Upper lobe of left lung (tissue), 6 donors: ENCODE data around the gene JAM3. TPM values are rescaled to one million over a fixed set of nuclear protein-coding genes. Genes with fewer than 3 reads are reported as not detected.

Experiments
- ATAC-seq, 2 donors: fragments of 200-7000 bp; cut with Tn5 transposase; one replicate each; pipeline ENCODE4 v1.9.1; 2022; ENCODE audit warnings: mild to moderate bottlenecking in 2 of 2, moderate library complexity in 2 of 2; ENCODE audit not compliant: low FRiP score in 2 of 2
- DNase-seq, 2 donors: peaks; one replicate each; pipeline ENCODE4 v3.0.0-alpha.2; 2019 to 2020
- H3K27ac ChIP-seq, 4 donors: fragments of 200-600 bp; sonication (generic); one replicate each; pipeline ENCODE4 v1.5.1; 2016 to 2019
- H3K27me3 ChIP-seq, 4 donors: fragments of 200-600 bp; sonication (generic); one replicate each; pipeline ENCODE4 v1.5.1; 2017 to 2019
- H3K36me3 ChIP-seq, 4 donors: fragments of 200-600 bp; sonication (generic); one replicate each; pipeline ENCODE4 v1.5.1; 2016 to 2019
- H3K4me1 ChIP-seq, 4 donors: fragments of 200-600 bp; sonication (generic); one replicate each; pipeline ENCODE4 v1.5.1; 2018 to 2019
- H3K4me3 ChIP-seq, 4 donors: fragments of 200-600 bp; sonication (generic); one replicate each; pipeline ENCODE4 v1.5.1; 2017 to 2019; ENCODE audit warnings: mild to moderate bottlenecking in 2 of 4, moderate library complexity in 1 of 4
- H3K9me3 ChIP-seq, 4 donors: fragments of 200-600 bp; sonication (generic); one replicate each; pipeline ENCODE4 v1.5.1; 2018 to 2019
- EP300 ChIP-seq, 4 donors: sonication (generic); formaldehyde crosslinking; IDR thresholded peaks; one replicate each; pipeline ENCODE4 v1.5.1; 2017; ENCODE audit warnings: antibody characterized with exemption in 4 of 4, control low read depth in 2 of 4
- POLR2A ChIP-seq, 4 donors: fragments of 450-650 bp; IDR thresholded peaks; one replicate each; pipeline ENCODE4 v1.5.1; 2016 to 2017; ENCODE audit warnings: antibody characterized with exemption in 4 of 4, mild to moderate bottlenecking in 2 of 4
- POLR2AphosphoS5 ChIP-seq, 2 donors: sonication (generic); formaldehyde crosslinking; IDR thresholded peaks; one replicate each; pipeline ENCODE4 v1.5.1; 2017; ENCODE audit warnings: antibody characterized with exemption in 2 of 2
- WGBS, 2 donors: methylation state at CpG; one replicate each; pipeline ENCODE4 v1.1.5; 2017 to 2018; 5-methylcytosine and 5-hydroxymethylcytosine counted together
- total RNA-seq, 6 donors: library from RNA; depleted of rRNA in 4 of 6; stranded (reverse); fragments of >200 nt in 4 of 6; gene quantifications; one replicate each; pipeline versions ENCODE4 v1.1.0 to v1.2.1, GENCODE V29; 2016 to 2021
- TF ChIP-seq, protein P1 (sequence below), 6 experiments: fragments of 450-650 bp in 4 of 6; fragments of 200-600 bp in 2 of 6; sonication (generic) in 2 of 6; IDR thresholded peaks; one replicate each; pipeline ENCODE4 v1.5.1; 2016 to 2019; ENCODE audit warnings: antibody characterized with exemption in 6 of 6
- donor health status: DM: no; HTN: no; CAD: no; lungs with moderate emphysema.
- donor health status: DM: no; HTN: yes; CAD: no; lungs with severe emphysema.

JAM3 gene
- total RNA-seq, 6 donors from 2014 or later, result 8.4 to 36.6 (median 18.6) TPM

DNA sequence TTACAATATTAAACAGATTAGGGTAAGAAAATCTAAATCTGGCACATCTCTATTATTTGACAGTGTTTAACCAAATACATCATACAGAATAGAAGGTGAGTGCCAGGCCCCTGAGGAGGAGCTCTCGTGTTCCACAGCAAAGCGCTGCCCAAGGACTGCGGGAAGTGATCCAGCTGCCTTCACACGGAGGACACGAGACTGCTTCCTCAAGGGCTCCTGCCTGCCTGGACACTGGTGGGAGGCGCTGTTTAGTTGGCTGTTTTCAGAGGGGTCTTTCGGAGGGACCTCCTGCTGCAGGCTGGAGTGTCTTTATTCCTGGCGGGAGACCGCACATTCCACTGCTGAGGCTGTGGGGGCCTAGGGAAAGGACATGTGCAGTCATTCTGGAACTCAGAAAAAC is 83.8 kb downstream of the JAM3 start:
- no peaks in the 10 kb centered on the region for H3K4me1 ChIP-seq
- no peaks in the 10 kb centered on the region for H3K27me3 ChIP-seq
- DNase-seq (no peak), ATAC-seq (no peak)
- WGBS, 2 donors, result 89 to 93% methylated on average over 3 to 9 of the region's 9 CpGs
- no peak overlapping the region for H3K4me3 ChIP-seq
- no peaks in the 10 kb centered on the region for H3K9me3 ChIP-seq
- peaks cover 5 to 79% (median 42%) of the 10 kb centered on the region in 4 donors for H3K36me3 ChIP-seq
- H3K27ac ChIP-seq, result no peak overlapping the region
- TF ChIP-seq, protein P1, sequence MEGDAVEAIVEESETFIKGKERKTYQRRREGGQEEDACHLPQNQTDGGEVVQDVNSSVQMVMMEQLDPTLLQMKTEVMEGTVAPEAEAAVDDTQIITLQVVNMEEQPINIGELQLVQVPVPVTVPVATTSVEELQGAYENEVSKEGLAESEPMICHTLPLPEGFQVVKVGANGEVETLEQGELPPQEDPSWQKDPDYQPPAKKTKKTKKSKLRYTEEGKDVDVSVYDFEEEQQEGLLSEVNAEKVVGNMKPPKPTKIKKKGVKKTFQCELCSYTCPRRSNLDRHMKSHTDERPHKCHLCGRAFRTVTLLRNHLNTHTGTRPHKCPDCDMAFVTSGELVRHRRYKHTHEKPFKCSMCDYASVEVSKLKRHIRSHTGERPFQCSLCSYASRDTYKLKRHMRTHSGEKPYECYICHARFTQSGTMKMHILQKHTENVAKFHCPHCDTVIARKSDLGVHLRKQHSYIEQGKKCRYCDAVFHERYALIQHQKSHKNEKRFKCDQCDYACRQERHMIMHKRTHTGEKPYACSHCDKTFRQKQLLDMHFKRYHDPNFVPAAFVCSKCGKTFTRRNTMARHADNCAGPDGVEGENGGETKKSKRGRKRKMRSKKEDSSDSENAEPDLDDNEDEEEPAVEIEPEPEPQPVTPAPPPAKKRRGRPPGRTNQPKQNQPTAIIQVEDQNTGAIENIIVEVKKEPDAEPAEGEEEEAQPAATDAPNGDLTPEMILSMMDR (IDR thresholded peaks at IDR 0.05), result no peak

DNA sequence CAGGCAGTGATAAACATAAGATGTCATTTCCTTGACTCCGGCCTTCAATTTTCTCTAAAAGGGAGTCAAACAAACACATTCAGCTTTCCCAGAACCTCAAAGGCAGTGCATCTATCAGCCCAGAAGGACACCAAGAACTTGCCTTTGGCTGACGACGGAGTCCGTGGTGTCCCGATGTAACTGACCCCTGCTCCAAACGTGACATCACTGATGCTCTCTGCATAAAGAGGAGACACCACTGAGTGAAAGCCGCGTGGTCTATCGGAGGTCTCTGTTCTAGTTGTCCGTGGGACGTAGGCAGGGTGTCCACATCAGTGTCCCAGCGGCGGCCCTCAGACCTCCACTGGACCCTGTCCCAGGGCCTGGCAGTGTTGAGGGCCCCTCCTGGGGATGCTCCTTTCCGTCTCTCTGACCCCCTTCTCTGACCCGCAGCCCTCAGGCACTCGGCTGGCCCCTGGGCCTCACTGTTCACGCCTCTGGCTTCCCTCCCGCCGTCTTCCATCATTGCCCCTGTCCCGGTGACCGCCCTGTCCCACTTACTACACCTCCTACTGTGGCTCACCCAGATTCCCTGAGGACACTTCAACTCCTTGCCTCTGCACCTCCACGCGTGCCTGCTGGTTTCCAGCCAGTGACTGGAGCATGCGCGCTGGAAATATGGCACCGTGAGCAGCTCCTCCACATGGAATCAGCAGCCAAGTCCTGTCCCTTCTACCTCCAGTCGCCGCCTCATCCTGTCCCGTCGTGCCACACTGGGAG is 84.5 kb downstream of the JAM3 start:
- peaks cover 5 to 85% (median 45%) of the 10 kb centered on the region in 4 donors for H3K36me3 ChIP-seq
- 94 to 96% methylated on average over 18 to 30 of the region's 30 CpGs for WGBS, 2 donors

DNA sequence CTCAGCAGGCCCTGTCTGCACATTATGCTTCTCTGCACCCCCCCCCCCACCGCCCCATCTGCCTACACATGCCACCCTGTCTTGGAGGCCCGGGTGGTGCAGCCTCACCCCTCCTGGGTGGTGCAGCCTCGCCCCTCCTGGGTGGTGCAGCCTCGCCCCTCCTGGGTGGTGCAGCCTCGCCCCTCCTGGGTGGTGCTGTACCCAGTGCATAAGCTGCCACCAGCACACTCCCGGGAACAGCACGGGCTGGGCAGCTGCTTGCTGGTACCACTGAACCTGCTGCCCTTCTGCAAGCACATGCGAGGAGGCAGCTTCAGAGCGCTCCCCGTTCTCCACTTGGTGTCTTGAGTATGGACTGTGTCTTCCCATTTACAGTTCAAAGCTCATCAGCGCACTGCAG is 85.6 kb downstream of the JAM3 start:
- Histone ChIP-seq H3K4me1 (no peaks in the 10 kb centered on the region), H3K27me3 (no peaks in the 10 kb centered on the region), H3K4me3 (no peak overlapping the region), H3K36me3 (peaks cover 5 to 83% (median 48%) of the 10 kb centered on the region in 4 donors), H3K9me3 (no peaks in the 10 kb centered on the region), H3K27ac (no peak overlapping the region)
- peak in 1 of 2 donors; percentile 53 for DNase-seq
- 88 to 94% methylated on average over 4 to 9 of the region's 11 CpGs for WGBS, 2 donors
- TF ChIP-seq POLR2A (IDR thresholded peaks at IDR 0.05) (no peak), EP300 (IDR thresholded peaks at IDR 0.05) (no peak), POLR2AphosphoS5 (IDR thresholded peaks at IDR 0.05) (no peak)
- TF ChIP-seq, protein P1 (IDR thresholded peaks at IDR 0.05), result no peak
- no peak for ATAC-seq

More for the DNA sequence above, 84.5 kb downstream of the JAM3 start:
- no peaks in the 10 kb centered on the region for H3K27me3 ChIP-seq
- no peaks in the 10 kb centered on the region for H3K9me3 ChIP-seq
- DNase-seq (peak in 1 of 2 donors; percentile 53), ATAC-seq (no peak)
- TF ChIP-seq POLR2AphosphoS5 (IDR thresholded peaks at IDR 0.05) (no peak), EP300 (IDR thresholded peaks at IDR 0.05) (no peak), POLR2A (IDR thresholded peaks at IDR 0.05) (no peak)
- TF ChIP-seq, protein P1 (IDR thresholded peaks at IDR 0.05), result no peak
- H3K4me1 ChIP-seq, result no peaks in the 10 kb centered on the region
- no peak overlapping the region for H3K27ac ChIP-seq
- no peak overlapping the region for H3K4me3 ChIP-seq

DNA sequence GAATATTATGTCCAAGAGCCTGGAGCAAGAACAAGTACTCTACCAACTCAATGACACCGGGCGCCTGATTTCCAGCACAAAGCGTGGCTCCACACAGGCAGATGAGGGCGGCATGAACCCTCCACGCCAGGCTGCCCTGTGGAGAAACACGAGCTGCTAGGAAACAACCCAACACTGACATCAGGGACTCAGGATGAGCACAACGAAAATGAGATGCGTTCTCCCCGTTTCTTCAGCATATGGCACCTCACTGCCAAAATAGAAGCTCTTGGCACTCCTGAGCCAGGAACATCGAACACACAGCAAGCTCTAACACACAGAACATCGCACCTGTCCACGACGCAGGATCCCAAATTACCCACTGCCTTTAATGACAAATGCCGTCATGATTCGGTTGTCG is 86.6 kb downstream of the JAM3 start:
- Histone ChIP-seq H3K9me3 (no peaks in the 10 kb centered on the region), H3K36me3 (peaks cover 5 to 85% (median 53%) of the 10 kb centered on the region in 4 donors), H3K27ac (no peak overlapping the region), H3K4me1 (no peaks in the 10 kb centered on the region), H3K27me3 (no peaks in the 10 kb centered on the region), H3K4me3 (no peak overlapping the region)
- ATAC-seq (no peak), DNase-seq (peak in 1 of 2 donors; percentile 28)
- TF ChIP-seq, protein P1 (IDR thresholded peaks at IDR 0.05), result no peak
- TF ChIP-seq POLR2A (IDR thresholded peaks at IDR 0.05), result no peak
- TF ChIP-seq EP300 (IDR thresholded peaks at IDR 0.05), result no peak
- TF ChIP-seq POLR2AphosphoS5 (IDR thresholded peaks at IDR 0.05), result no peak
- 90 to 96% methylated on average over 11 to 16 of the region's 16 CpGs for WGBS, 2 donors
